BLaER1 treated with 17β-estradiol and CSF1 and Interleukin-3, amounts not matched to agents 10 nM and 100 nM (cell line): Measurements from ENCODE around the gene MGAT2.
A peak's percentile ranks its signal among the peaks of the same experiment; 100 is the strongest.
"Not testable (repeated sequence)": the region's sequence is repeated elsewhere in the genome, so short reads cannot be mapped to it uniquely, and the experiment has no call there.

ENCODE experiments used
- H3K27ac ChIP-seq, 11 experiments: shearing (Covaris generic); formaldehyde crosslinking; 2 replicates each; pipeline ENCODE4 v1.8.1; 2022
- H3K27me3 ChIP-seq, 11 experiments: shearing (Covaris generic); formaldehyde crosslinking; 2 replicates each; pipeline ENCODE4 v1.8.1; 2022
- H3K36me3 ChIP-seq, 11 experiments: shearing (Covaris generic); formaldehyde crosslinking; 2 replicates each; pipeline ENCODE4 v1.8.1; 2022
- H3K4me1 ChIP-seq, 10 experiments: shearing (Covaris generic); formaldehyde crosslinking; 2 replicates each; pipeline ENCODE4 v1.8.1; 2022
- H3K4me2 ChIP-seq, 11 experiments: shearing (Covaris generic); formaldehyde crosslinking; 2 replicates each; pipeline ENCODE4 v1.8.1; 2022
- H3K4me3 ChIP-seq, 10 experiments: shearing (Covaris generic); formaldehyde crosslinking; 2 replicates each; pipeline ENCODE4 v1.8.1; 2022
- H3K9ac ChIP-seq, 11 experiments: shearing (Covaris generic); formaldehyde crosslinking; 2 replicates each; pipeline ENCODE4 v1.8.1; 2022
- H3K9me3 ChIP-seq, 11 experiments: shearing (Covaris generic); formaldehyde crosslinking; replicated peaks in 1 of 11; 2 replicates each; pipeline ENCODE4 v1.8.1; 2022
- H4K20me1 ChIP-seq, 11 experiments: shearing (Covaris generic); formaldehyde crosslinking; 2 replicates each; pipeline ENCODE4 v1.8.1; 2022
- Cebpa-rat ChIP-seq, 11 experiments: shearing (Covaris generic); IDR thresholded peaks; 2 replicates each; pipeline ENCODE4 v1.8.1; 2022

Gene MGAT2

GRCh38 chr14:49584058-49584457 lies 36.5 kb upstream of the MGAT2 start:
- peak overlapping the region; percentile 97 to 100 (median 98) for H3K9ac ChIP-seq
- no peaks in the 10 kb centered on the region for H3K27me3 ChIP-seq
- TF ChIP-seq Cebpa-rat (IDR thresholded peaks at IDR 0.05): no peak
- H3K4me2 ChIP-seq: peak overlapping the region; percentile 86 to 98 (median 93)
- peaks cover 44 to 65% (median 59%) of the 10 kb centered on the region in 11 experiments for H3K36me3 ChIP-seq
- H3K27ac ChIP-seq: peak overlapping the region in 10 of 11 experiments; percentile 96 to 100 (median 98); a peak in 17 of 22 replicates
- H3K4me1 ChIP-seq: peaks cover 17 to 70% (median 34%) of the 10 kb centered on the region in 10 experiments
- peaks cover 63 to 70% (median 66%) of the 10 kb centered on the region in 11 experiments for H4K20me1 ChIP-seq
- peak overlapping the region; percentile 78 to 93 (median 88); a peak in 19 of 20 replicates for H3K4me3 ChIP-seq
- H3K9me3 ChIP-seq: no peaks in the 10 kb centered on the region

- H3K9me3 ChIP-seq, H3K27me3 ChIP-seq: not testable (repeated sequence)
- Histone ChIP-seq H3K4me3 (peak overlapping the region; percentile 78 to 93 (median 88)), H3K36me3 (peaks cover 38 to 55% (median 51%) of the 10 kb centered on the region in 11 experiments), H4K20me1 (peaks cover 52 to 59% (median 55%) of the 10 kb centered on the region in 11 experiments), H3K27ac (peak overlapping the region; percentile 91 to 100 (median 98)), H3K4me1 (peaks cover 14 to 60% (median 32%) of the 10 kb centered on the region in 10 experiments), H3K9ac (peak overlapping the region; percentile 97 to 100 (median 98)), H3K4me2 (peak overlapping the region; percentile 86 to 98 (median 93))
Measured at GRCh38 chr14:49584981-49585640, 35.5 kb upstream of the MGAT2 start.

GRCh38 chr14:49585803-49586672 lies 34.6 kb upstream of the MGAT2 start, which contains the start of gene RPS29:
RPS29 (minus strand) TSS chr14:49586380; CDS start chr14:49586346, 34 bp downstream.
- Histone ChIP-seq H3K4me2 (peak within 1 kb of the TSS; percentile 86 to 98 (median 93)), H3K9ac (peak within 1 kb of the TSS; percentile 97 to 100 (median 98)), H3K27me3 (no peaks in the 10 kb centered on the region), H3K4me3 (peak within 1 kb of the TSS; percentile 78 to 93 (median 88)), H3K36me3 (peaks cover 38 to 45% (median 44%) of the 10 kb centered on the region in 11 experiments), H3K27ac (peak within 1 kb of the TSS; percentile 91 to 100 (median 98)), H4K20me1 (peaks cover 43 to 50% (median 46%) of the 10 kb centered on the region in 11 experiments), H3K9me3 (no peaks in the 10 kb centered on the region), H3K4me1 (peaks cover 14 to 51% (median 29%) of the 10 kb centered on the region in 10 experiments)
- TF ChIP-seq Cebpa-rat (IDR thresholded peaks at IDR 0.05): no peak

GRCh38 chr14:49586673-49587460 lies 33.7 kb upstream of the MGAT2 start:
- TF ChIP-seq Cebpa-rat (IDR thresholded peaks at IDR 0.05): no peak
- no peaks in the 10 kb centered on the region for H3K27me3 ChIP-seq
- H4K20me1 ChIP-seq: peaks cover 35 to 42% (median 38%) of the 10 kb centered on the region in 11 experiments
- H3K36me3 ChIP-seq: peaks cover 31 to 37% (median 36%) of the 10 kb centered on the region in 11 experiments
- peak overlapping the region; percentile 25 to 100 (median 98); a peak in 20 of 22 replicates for H3K9ac ChIP-seq
- peak overlapping the region; percentile 78 to 93 (median 88) for H3K4me3 ChIP-seq
- H3K27ac ChIP-seq: peak overlapping the region; percentile 50 to 100 (median 98); a peak in 21 of 22 replicates
- H3K9me3 ChIP-seq: no peaks in the 10 kb centered on the region
- H3K4me1 ChIP-seq: peaks cover 14 to 43% (median 26%) of the 10 kb centered on the region in 10 experiments
- peak overlapping the region in 6 of 11 experiments; percentile 33 to 62 (median 45); a peak in 8 of 22 replicates for H3K4me2 ChIP-seq

- Histone ChIP-seq H3K36me3 (peaks cover 6 to 12% (median 10%) of the 10 kb centered on the region in 11 experiments; a peak in 21 of 22 replicates), H3K27me3 (no peaks in the 10 kb centered on the region), H3K4me1 (peaks cover 2 to 18% (median 7%) of the 10 kb centered on the region in 10 experiments), H3K9me3 (no peaks in the 10 kb centered on the region), H3K27ac (no peak overlapping the region), H4K20me1 (peaks cover 10 to 16% (median 13%) of the 10 kb centered on the region in 11 experiments; a peak in 21 of 22 replicates), H3K9ac (no peak overlapping the region), H3K4me3 (no peak overlapping the region), H3K4me2 (no peak overlapping the region)
- TF ChIP-seq Cebpa-rat (IDR thresholded peaks at IDR 0.05): no peak
Measured at GRCh38 chr14:49589387-49589786, 31.2 kb upstream of the MGAT2 start.

- H3K27ac ChIP-seq: no peak overlapping the region
- H3K27me3 ChIP-seq: no peaks in the 10 kb centered on the region
- TF ChIP-seq Cebpa-rat (IDR thresholded peaks at IDR 0.05): no peak
Measured at GRCh38 chr14:49593016-49593415, 27.6 kb upstream of the MGAT2 start.

GRCh38 chr14:49594347-49595091 lies 26.1 kb upstream of the MGAT2 start:
- TF ChIP-seq Cebpa-rat (IDR thresholded peaks at IDR 0.05): no peak
- Histone ChIP-seq H3K27me3 (no peaks in the 10 kb centered on the region), H3K9ac (peak overlapping the region in 1 of 11 experiments; percentile 24; a peak in 1 of 22 replicates), H3K4me3 (no peak overlapping the region), H3K9me3 (no peaks in the 10 kb centered on the region), H3K36me3 (no peaks in the 10 kb centered on the region), H3K27ac (no peak overlapping the region), H3K4me1 (peaks cover 16 to 26% (median 18%) of the 10 kb centered on the region in 10 experiments), H4K20me1 (no peaks in the 10 kb centered on the region), H3K4me2 (peak overlapping the region in 1 of 11 experiments; percentile 21; a peak in 1 of 22 replicates)

More at GRCh38 chr14:49593016-49593415, 27.6 kb upstream of the MGAT2 start:
- H3K4me1 ChIP-seq: peaks cover 16 to 24% (median 18%) of the 10 kb centered on the region in 10 experiments
- no peaks in the 10 kb centered on the region for H3K9me3 ChIP-seq
- no peak overlapping the region for H3K4me3 ChIP-seq
- H3K9ac ChIP-seq: no peak overlapping the region
- no peaks in the 10 kb centered on the region for H4K20me1 ChIP-seq
- H3K4me2 ChIP-seq: no peak overlapping the region
- no peaks in the 10 kb centered on the region for H3K36me3 ChIP-seq

GRCh38 chr14:49598189-49598484 lies 22.5 kb upstream of the MGAT2 start:
- Histone ChIP-seq H3K4me3 (peak overlapping the region; percentile 63 to 98 (median 90)), H3K27me3 (no peaks in the 10 kb centered on the region), H3K36me3 (peaks cover 9 to 24% (median 19%) of the 10 kb centered on the region in 11 experiments; a peak in 19 of 22 replicates), H3K27ac (peak overlapping the region; percentile 96 to 100 (median 97)), H3K4me1 (peaks cover 16 to 39% (median 28%) of the 10 kb centered on the region in 10 experiments), H3K9ac (peak overlapping the region; percentile 93 to 100 (median 97)), H4K20me1 (peaks cover 0 to 15% (median 3%) of the 10 kb centered on the region in 11 experiments; a peak in 7 of 22 replicates), H3K9me3 (no peaks in the 10 kb centered on the region), H3K4me2 (peak overlapping the region; percentile 82 to 98 (median 89))
- no peak for TF ChIP-seq Cebpa-rat (IDR thresholded peaks at IDR 0.05)
